Progenitor cell of endocrine pancreas (in vitro differentiated cells): ENCODE measurements around the gene SLC27A5. TPM values are rescaled to one million over a fixed set of nuclear protein-coding genes. Genes with fewer than 3 reads are reported as not detected.
"Not testable (repeated sequence)": the region's sequence is repeated elsewhere in the genome, so short reads cannot be mapped to it uniquely, and the experiment has no call there.

Experiments used
- DNase-seq: peaks from one replicate; pipeline ENCODE4 v3.0.0; 2021; ENCODE audit warnings: low spot score; ENCODE audit not compliant: unreplicated experiment
- H3K27ac Mint-ChIP-seq: 2 replicates; pipeline ENCODE4 v1.8.0; 2021; ENCODE audit warnings: mild to moderate bottlenecking, moderate library complexity, mixed read lengths
- H3K27me3 Mint-ChIP-seq: 2 replicates; pipeline ENCODE4 v1.8.0; 2021; ENCODE audit warnings: mixed read lengths
- H3K36me3 Mint-ChIP-seq: 2 replicates; pipeline ENCODE4 v1.8.0; 2022; ENCODE audit warnings: mixed read lengths; ENCODE audit not compliant: insufficient read depth
- H3K4me1 Mint-ChIP-seq: 2 replicates; pipeline ENCODE4 v1.8.0; 2021; ENCODE audit warnings: low read depth, mixed read lengths
- H3K4me3 Mint-ChIP-seq: 2 replicates; pipeline ENCODE4 v1.8.0; 2021; ENCODE audit warnings: low read depth, mild to moderate bottlenecking, moderate library complexity, mixed read lengths
- H3K9me3 Mint-ChIP-seq: 2 replicates; pipeline ENCODE4 v1.8.0; 2021; ENCODE audit warnings: low read depth, mixed read lengths
- CTCF ChIP-seq: fragments of 200-600 bp; sonication (generic); IDR thresholded peaks from one replicate; pipeline ENCODE4 v1.5.0; 2021; ENCODE audit warnings: antibody characterized with exemption, mild to moderate bottlenecking; ENCODE audit not compliant: unreplicated experiment
- total RNA-seq: library from RNA; stranded (reverse); gene quantifications from 2 replicates; pipeline ENCODE4 v1.2.1, GENCODE V29; 2021

Gene SLC27A5
- total RNA-seq, 1 donor from 2014 or later, result 9.9 TPM

- Mint-ChIP-seq H3K4me1 (peaks cover 21% of the 10 kb centered on the region), H3K9me3 (no peaks in the 10 kb centered on the region), H3K27ac (peak overlapping the region; percentile 49), H3K4me3 (peak overlapping the region; percentile 69), H3K36me3 (peaks cover 3% of the 10 kb centered on the region), H3K27me3 (no peaks in the 10 kb centered on the region)
- peak; percentile 98 for TF ChIP-seq CTCF
- peak; percentile 94 for DNase-seq
Observed at GRCh38 chr19:58513694-58514563, 2.1 kb upstream of the SLC27A5 start.

GRCh38 chr19:58513213-58513693 is 1.5 kb upstream of the SLC27A5 start:
- no peak overlapping the region for H3K4me3 Mint-ChIP-seq
- no peak for DNase-seq
- no peak overlapping the region for H3K27ac Mint-ChIP-seq
- no peaks in the 10 kb centered on the region for H3K9me3 Mint-ChIP-seq
- no peak for TF ChIP-seq CTCF
- peaks cover 3% of the 10 kb centered on the region for H3K36me3 Mint-ChIP-seq
- H3K4me1 Mint-ChIP-seq, result peaks cover 15% of the 10 kb centered on the region
- H3K27me3 Mint-ChIP-seq, result no peaks in the 10 kb centered on the region

- Mint-ChIP-seq H3K36me3 (peaks cover 3% of the 10 kb centered on the region), H3K4me1 (peaks cover 6% of the 10 kb centered on the region), H3K4me3 (no peak overlapping the region), H3K27me3 (no peaks in the 10 kb centered on the region), H3K9me3 (peaks cover 5% of the 10 kb centered on the region), H3K27ac (no peak overlapping the region)
- DNase-seq, result no peak
- TF ChIP-seq CTCF, result no peak
Observed at GRCh38 chr19:58510084-58510862, 1.5 kb downstream of the SLC27A5 start.

GRCh38 chr19:58509731-58510083 is 2.1 kb downstream of the SLC27A5 start:
- Mint-ChIP-seq H3K4me1 (peaks cover 4% of the 10 kb centered on the region), H3K9me3 (peaks cover 5% of the 10 kb centered on the region), H3K36me3 (peaks cover 3% of the 10 kb centered on the region), H3K4me3 (no peak overlapping the region), H3K27ac (no peak overlapping the region), H3K27me3 (no peaks in the 10 kb centered on the region)
- DNase-seq, result no peak
- TF ChIP-seq CTCF, result no peak

- H3K4me3 Mint-ChIP-seq, H3K4me1 Mint-ChIP-seq, H3K27ac Mint-ChIP-seq: not testable (repeated sequence)
Observed at GRCh38 chr19:58507602-58508223, 4.1 kb downstream of the SLC27A5 start.

More at GRCh38 chr19:58507602-58508223, 4.1 kb downstream of the SLC27A5 start:
- not testable (repeated sequence) for DNase-seq, H3K27me3 Mint-ChIP-seq, H3K36me3 Mint-ChIP-seq, H3K9me3 Mint-ChIP-seq
